HCT116 (cell line): ENCODE measurements around the gene KNDC1. TPM values are rescaled to one million over a fixed set of nuclear protein-coding genes. Genes with fewer than 3 reads are reported as not detected.

Experiments used
- ATAC-seq: fragments of 200-7000 bp; cut with Tn5 transposase; 2 replicates; pipeline ENCODE4 v1.9.1; 2020; ENCODE audit warnings: mild to moderate bottlenecking, moderate library complexity
- BruUV-seq: library from RNA; stranded (reverse); fragments of 400-500 nt; replicated peaks from 2 replicates; lab custom pipeline; 2021; lab: Mats Ljungman, UMichigan
- CTCF ChIA-PET: fragments of 300-600 bp; sonication (Branson Sonifier 250); formaldehyde crosslinking; loops from one replicate; lab custom pipeline; 2021; ENCODE audit warnings: antibody characterized with exemption; lab: Charles Lee
- POLR2A ChIA-PET: fragments of 300-600, 350-600 bp; sonication (Branson Sonifier 250); formaldehyde crosslinking; loops from one replicate; lab custom pipeline; 2021; ENCODE audit warnings: antibody characterized with exemption; lab: Charles Lee
- RAD21 ChIA-PET, 2 experiments: fragments of 300-600 bp; sonication (Branson Sonifier 250); formaldehyde crosslinking; loops; one replicate each; lab custom pipeline; 2023; ENCODE audit warnings: low total read pairs in 2 of 2; ENCODE audit not compliant: uncharacterized antibody in 2 of 2, unreplicated experiment in 2 of 2, low non-redundant PET in 1 of 2; lab: Charles Lee
- DNase-seq: peaks from one replicate; pipeline ENCODE4 v3.0.0-alpha.2; 2010; ENCODE audit warnings: low read depth, low spot score
- H2AFZ ChIP-seq: fragments of 200-600 bp; shearing (Covaris generic), sonication (generic); 2 replicates; pipeline ENCODE4 v1.6.1; 2017; ENCODE audit warnings: low read depth, mixed run types, mixed read lengths, antibody characterized with exemption, low read length; ENCODE audit not compliant: poor library complexity, severe bottlenecking
- H3K27ac ChIP-seq: 2 replicates; pipeline ENCODE4 v1.5.1; 2012; ENCODE audit warnings: low read depth, low read length
- H3K27me3 ChIP-seq: fragments of 200-600 bp; sonication (generic); 2 replicates; pipeline ENCODE4 v1.6.1; 2016; ENCODE audit warnings: mixed run types, low read length, mixed read lengths; ENCODE audit not compliant: insufficient read depth
- H3K36me3 ChIP-seq, 2 experiments: fragments of 200-500 bp in 1 of 2; fragments of 200-600 bp in 1 of 2; sonication (Bioruptor generic) in 1 of 2; sonication (generic) in 1 of 2; 2 replicates each; pipeline versions ENCODE4 v1.5.1 to v1.6.1; 2014 to 2016; ENCODE audit warnings: low read length in 2 of 2, inconsistent platforms in 1 of 2, mixed read lengths in 1 of 2, mixed run types in 1 of 2; ENCODE audit not compliant: insufficient read depth in 2 of 2, control insufficient read depth in 1 of 2
- H3K4me1 ChIP-seq, 2 experiments: fragments of 200-600 bp in 1 of 2; sonication (generic) in 1 of 2; 2 replicates each; pipeline versions ENCODE4 v1.5.1 to v1.6.1; 2012 to 2017; ENCODE audit warnings: low read length in 2 of 2, inconsistent platforms in 1 of 2, mild to moderate bottlenecking in 1 of 2, mixed read lengths in 1 of 2, mixed run types in 1 of 2, moderate library complexity in 1 of 2; ENCODE audit not compliant: insufficient read depth in 2 of 2, control insufficient read depth in 1 of 2
- H3K4me2 ChIP-seq: fragments of 200-600 bp; sonication (generic); 2 replicates; pipeline ENCODE4 v1.6.1; 2017; ENCODE audit warnings: mixed run types, low read length, mixed read lengths
- H3K4me3 ChIP-seq, 2 experiments: fragments of 200-600 bp in 1 of 2; sonication (generic) in 1 of 2; replicated peaks in 1 of 2; 2 replicates each; pipeline ENCODE4 v1.5.1; 2011 to 2016; ENCODE audit warnings: low read length in 2 of 2, control low read depth in 1 of 2, low read depth in 1 of 2, mild to moderate bottlenecking in 1 of 2, mixed read lengths in 1 of 2, mixed run types in 1 of 2
- H3K79me2 ChIP-seq: fragments of 200-600 bp; sonication (generic); 2 replicates; pipeline ENCODE4 v1.6.1; 2017; ENCODE audit warnings: mild to moderate bottlenecking, mixed run types, low read length, moderate library complexity, mixed read lengths; ENCODE audit not compliant: insufficient read depth
- H3K9ac ChIP-seq: fragments of 200-600 bp; sonication (generic); 2 replicates; pipeline ENCODE4 v1.6.1; 2016; ENCODE audit warnings: low read length, mixed read lengths
- H3K9me2 ChIP-seq: fragments of 200-600 bp; sonication (generic), shearing (Covaris generic); 2 replicates; pipeline ENCODE4 v1.6.1; 2017; ENCODE audit warnings: mixed run types, mild to moderate bottlenecking, moderate library complexity; ENCODE audit not compliant: insufficient read depth
- H3K9me3 ChIP-seq, 2 experiments: fragments of 200-500 bp in 1 of 2; fragments of 200-600 bp in 1 of 2; sonication (Bioruptor generic) in 1 of 2; sonication (generic) in 1 of 2; 2 replicates each; pipeline ENCODE4 v1.6.1; 2014 to 2017; ENCODE audit warnings: low read length in 2 of 2, mixed read lengths in 2 of 2, inconsistent platforms in 1 of 2, low read depth in 1 of 2, mild to moderate bottlenecking in 1 of 2, mixed run types in 1 of 2, moderate library complexity in 1 of 2; ENCODE audit not compliant: control insufficient read depth in 1 of 2, insufficient read depth in 1 of 2
- H4K20me1 ChIP-seq: fragments of 200-600 bp; sonication (generic), shearing (Covaris generic); 2 replicates; pipeline ENCODE4 v1.6.1; 2017; ENCODE audit warnings: mixed run types, mild to moderate bottlenecking, moderate library complexity; ENCODE audit not compliant: insufficient read depth
- CBX3 ChIP-seq: IDR thresholded peaks from 2 replicates; pipeline ENCODE4 v1.6.1; 2012; ENCODE audit warnings: low read depth
- CEBPB ChIP-seq: IDR thresholded peaks from 2 replicates; pipeline ENCODE4 v1.6.1; 2012; ENCODE audit warnings: low read depth
- CTCF ChIP-seq, 3 experiments: fragments of 200-600 bp in 1 of 3; sonication (generic) in 1 of 3; IDR thresholded peaks in 2 of 3; conservative IDR thresholded peaks in 1 of 3; 2 replicates each; pipeline ENCODE4 v1.5.1; 2012 to 2017; ENCODE audit warnings: low read depth in 2 of 3, low read length in 2 of 3, antibody characterized with exemption in 1 of 3, borderline replicate concordance in 1 of 3, control low read depth in 1 of 3, mild to moderate bottlenecking in 1 of 3, mixed read lengths in 1 of 3, mixed run types in 1 of 3, moderate library complexity in 1 of 3; ENCODE audit not compliant: insufficient read depth in 1 of 3
- EGR1 ChIP-seq: IDR thresholded peaks from 2 replicates; pipeline ENCODE4 v1.6.1; 2012; ENCODE audit warnings: low read depth
- ELF1 ChIP-seq: IDR thresholded peaks from 2 replicates; pipeline ENCODE4 v1.6.1; 2012; ENCODE audit warnings: low read depth, borderline replicate concordance
- EZH2 ChIP-seq: fragments of 200-600 bp; sonication (generic); IDR thresholded peaks from 2 replicates; pipeline ENCODE4 v1.6.1; 2017; ENCODE audit warnings: antibody characterized with exemption, mixed run types
- JUND ChIP-seq: IDR thresholded peaks from 2 replicates; pipeline ENCODE4 v1.6.1; 2012
- MAX ChIP-seq: IDR thresholded peaks from 2 replicates; pipeline ENCODE4 v1.6.1; 2012
- POLR2A ChIP-seq: IDR thresholded peaks from 2 replicates; pipeline ENCODE4 v1.7.0; 2011; ENCODE audit warnings: borderline replicate concordance; ENCODE audit not compliant: insufficient read depth, insufficient read length; ENCODE audit errors: extremely low read depth
- POLR2AphosphoS5 ChIP-seq: IDR thresholded peaks from 2 replicates; pipeline ENCODE4 v1.6.1; 2011; ENCODE audit warnings: mild to moderate bottlenecking, low read depth, low read length, moderate library complexity
- RAD21 ChIP-seq: IDR thresholded peaks from 2 replicates; pipeline ENCODE4 v1.6.1; 2012; ENCODE audit warnings: low read depth, mild to moderate bottlenecking
- SP1 ChIP-seq: IDR thresholded peaks from 2 replicates; pipeline ENCODE4 v1.6.1; 2012; ENCODE audit warnings: low read depth
- SRF ChIP-seq: IDR thresholded peaks from 2 replicates; pipeline ENCODE4 v1.6.1; 2012; ENCODE audit warnings: low read depth
- TCF7L2 ChIP-seq: IDR thresholded peaks from 2 replicates; pipeline ENCODE4 v1.7.0; 2011; ENCODE audit warnings: borderline replicate concordance, inconsistent platforms; ENCODE audit not compliant: insufficient read depth, insufficient read length; ENCODE audit errors: extremely low read depth
- YY1 ChIP-seq: IDR thresholded peaks from 2 replicates; pipeline ENCODE4 v1.6.1; 2011; ENCODE audit warnings: low read length, low read depth, moderate library complexity, mild to moderate bottlenecking; ENCODE audit not compliant: insufficient replicate concordance; ENCODE audit errors: extremely low read depth
- ZBTB33 ChIP-seq: IDR thresholded peaks from 2 replicates; pipeline ENCODE4 v1.6.1; 2011; ENCODE audit warnings: mild to moderate bottlenecking, low read length, moderate library complexity; ENCODE audit not compliant: insufficient replicate concordance; ENCODE audit errors: extremely low read depth
- ZFX ChIP-seq: fragments of 450-650 bp; IDR thresholded peaks from 2 replicates; pipeline ENCODE4 v1.6.1; 2017
- intact Hi-C: fragments of 100-400 bp; cut with micrococcal nuclease; formaldehyde crosslinking; loops from 2 replicates; pipeline ENCODE4 v1.10.0; 2022
- total RNA-seq: library from RNA; stranded (reverse); gene quantifications from one replicate; pipeline ENCODE4 v1.2.1, GENCODE V29; 2021; ENCODE audit not compliant: unreplicated experiment
- TF ChIP-seq, protein P1 (sequence below): IDR thresholded peaks from 2 replicates; pipeline ENCODE4 v1.6.1; 2012; ENCODE audit warnings: low read depth

KNDC1 gene
- total RNA-seq, 1 experiment from 2014 or later, result 3.6 TPM

DNA sequence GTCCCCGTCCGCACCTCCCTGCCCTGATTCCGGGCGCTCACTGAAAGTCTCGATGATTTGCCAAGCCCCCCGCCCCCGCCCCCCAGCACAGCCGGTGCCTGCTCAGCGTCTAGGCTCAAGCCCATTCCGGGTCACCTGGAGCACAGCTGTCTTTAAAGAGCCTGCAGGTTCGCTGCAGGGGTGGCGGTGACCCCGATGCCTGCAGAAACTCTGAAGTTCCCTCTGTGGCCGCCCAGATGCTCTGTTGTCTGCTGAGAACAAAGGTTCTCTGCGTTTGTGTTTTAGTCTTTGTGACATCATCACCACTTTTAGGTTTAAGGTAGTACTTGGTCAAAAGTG, 78.4 kb downstream of the KNDC1 start:
- Histone ChIP-seq H3K79me2 (no peaks in the 10 kb centered on the region), H2AFZ (no peak overlapping the region), H3K9ac (no peak overlapping the region), H3K4me3 (no peak overlapping the region), H3K27ac (no peak overlapping the region), H3K4me1 (no peaks in the 10 kb centered on the region), H3K36me3 (no peaks in the 10 kb centered on the region), H3K9me3 (no peaks in the 10 kb centered on the region), H3K9me2 (no peaks in the 10 kb centered on the region), H3K4me2 (no peak overlapping the region), H3K27me3 (no peaks in the 10 kb centered on the region), H4K20me1 (no peaks in the 10 kb centered on the region)
- DNase-seq (no peak), ATAC-seq (no peak)
- ChIA-PET POLR2A (no interaction called here), RAD21 (no interaction called here), CTCF (no interaction called here)
- TF ChIP-seq YY1 (no peak), CEBPB (no peak), TCF7L2 (no peak), SP1 (no peak), MAX (no peak), ZBTB33 (no peak), JUND (no peak), EGR1 (no peak), EZH2 (no peak), CTCF (IDR thresholded peaks at IDR 0.05 in 2 of 3, conservative IDR thresholded peaks at IDR 0.05 in 1 of 3; ENCODE audit: borderline replicate concordance in 1 of 3, insufficient read depth in 1 of 3, low read depth in 2 of 3, low read length in 2 of 3) (no peak), SRF (no peak), CBX3 (no peak), POLR2AphosphoS5 (no peak), ELF1 (no peak), RAD21 (no peak), ZFX (no peak), POLR2A (no peak)
- TF ChIP-seq, protein P1, sequence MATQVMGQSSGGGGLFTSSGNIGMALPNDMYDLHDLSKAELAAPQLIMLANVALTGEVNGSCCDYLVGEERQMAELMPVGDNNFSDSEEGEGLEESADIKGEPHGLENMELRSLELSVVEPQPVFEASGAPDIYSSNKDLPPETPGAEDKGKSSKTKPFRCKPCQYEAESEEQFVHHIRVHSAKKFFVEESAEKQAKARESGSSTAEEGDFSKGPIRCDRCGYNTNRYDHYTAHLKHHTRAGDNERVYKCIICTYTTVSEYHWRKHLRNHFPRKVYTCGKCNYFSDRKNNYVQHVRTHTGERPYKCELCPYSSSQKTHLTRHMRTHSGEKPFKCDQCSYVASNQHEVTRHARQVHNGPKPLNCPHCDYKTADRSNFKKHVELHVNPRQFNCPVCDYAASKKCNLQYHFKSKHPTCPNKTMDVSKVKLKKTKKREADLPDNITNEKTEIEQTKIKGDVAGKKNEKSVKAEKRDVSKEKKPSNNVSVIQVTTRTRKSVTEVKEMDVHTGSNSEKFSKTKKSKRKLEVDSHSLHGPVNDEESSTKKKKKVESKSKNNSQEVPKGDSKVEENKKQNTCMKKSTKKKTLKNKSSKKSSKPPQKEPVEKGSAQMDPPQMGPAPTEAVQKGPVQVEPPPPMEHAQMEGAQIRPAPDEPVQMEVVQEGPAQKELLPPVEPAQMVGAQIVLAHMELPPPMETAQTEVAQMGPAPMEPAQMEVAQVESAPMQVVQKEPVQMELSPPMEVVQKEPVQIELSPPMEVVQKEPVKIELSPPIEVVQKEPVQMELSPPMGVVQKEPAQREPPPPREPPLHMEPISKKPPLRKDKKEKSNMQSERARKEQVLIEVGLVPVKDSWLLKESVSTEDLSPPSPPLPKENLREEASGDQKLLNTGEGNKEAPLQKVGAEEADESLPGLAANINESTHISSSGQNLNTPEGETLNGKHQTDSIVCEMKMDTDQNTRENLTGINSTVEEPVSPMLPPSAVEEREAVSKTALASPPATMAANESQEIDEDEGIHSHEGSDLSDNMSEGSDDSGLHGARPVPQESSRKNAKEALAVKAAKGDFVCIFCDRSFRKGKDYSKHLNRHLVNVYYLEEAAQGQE, result no peak
- intact Hi-C loops, result no loop called here
- no TSS peak for BruUV-seq
